Ascending aorta (tissue), 2 donors: Measurements from ENCODE around the gene GALNT9. TPM values are rescaled to one million over a fixed set of nuclear protein-coding genes. Genes with fewer than 3 reads are reported as not detected.

ENCODE experiments used
- DNase-seq, 2 donors: peaks; one replicate each; pipeline ENCODE4 v3.0.0-alpha.2; 2019; ENCODE audit warnings: low spot score in 2 of 2
- H3K27ac ChIP-seq, 2 donors: fragments of 200-600 bp; sonication (generic); one replicate each; pipeline ENCODE4 v1.5.1; 2016 to 2017; ENCODE audit warnings: mild to moderate bottlenecking in 1 of 2
- H3K27me3 ChIP-seq: fragments of 200-600 bp; sonication (generic); one replicate; pipeline ENCODE4 v1.5.1; 2017
- H3K36me3 ChIP-seq, 2 donors: fragments of 200-600 bp; sonication (generic); one replicate each; pipeline ENCODE4 v1.5.1; 2016
- H3K4me1 ChIP-seq, 2 donors: fragments of 200-600 bp; sonication (generic); one replicate each; pipeline ENCODE4 v1.5.1; 2016 to 2017; ENCODE audit warnings: mild to moderate bottlenecking in 1 of 2
- H3K4me3 ChIP-seq, 2 donors: fragments of 200-600 bp; sonication (generic); one replicate each; pipeline ENCODE4 v1.5.1; 2016 to 2017; ENCODE audit warnings: mild to moderate bottlenecking in 1 of 2
- H3K9me3 ChIP-seq, 2 donors: fragments of 200-600 bp; sonication (generic); one replicate each; pipeline ENCODE4 v1.5.1; 2016
- intact Hi-C: fragments of 100-400 bp; cut with DNase I; formaldehyde crosslinking; loops from one replicate; pipeline ENCODE4 v1.15.1; 2023
- total RNA-seq: library from RNA; depleted of rRNA; stranded (reverse); fragments of >200 nt; gene quantifications from one replicate; pipeline ENCODE4 v1.1.0, GENCODE V29; 2016
- TF ChIP-seq, protein P1 (sequence below), 3 experiments: fragments of 200-600 bp in 2 of 3; fragments of 450-650 bp in 1 of 3; sonication (generic) in 2 of 3; IDR thresholded peaks; one replicate each; pipeline ENCODE4 v1.5.1; 2016 to 2019; ENCODE audit warnings: antibody characterized with exemption in 3 of 3, mild to moderate bottlenecking in 1 of 3, moderate library complexity in 1 of 3

GALNT9 gene
- total RNA-seq, 1 donor from 2014 or later, result not detected

DNA sequence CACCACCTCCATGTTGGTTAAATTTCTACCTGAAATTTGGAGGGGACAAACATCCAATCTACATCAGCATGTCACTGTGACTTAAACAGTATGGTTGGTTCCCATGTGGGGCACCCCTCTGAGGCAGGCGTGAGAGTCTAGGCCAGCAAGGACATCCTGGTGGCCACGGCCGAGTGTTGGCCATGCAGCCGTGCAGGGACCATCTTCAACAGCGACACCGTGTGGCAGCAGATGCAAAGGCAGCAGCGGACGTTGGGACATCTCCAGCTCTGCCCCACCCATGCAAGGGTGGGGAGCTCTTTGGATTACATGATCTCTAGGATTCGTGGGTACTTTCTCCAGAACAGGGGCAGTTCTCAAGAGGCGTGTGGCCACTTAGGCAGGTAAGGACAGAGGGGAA is 135.3 kb downstream of the GALNT9 start:
- DNase-seq, result no peak
- intact Hi-C loops, result loop anchor here (5.0 kb wide), 1 partner anchor 293 kb away; no protein-coding TSS in a partner anchor
- Histone ChIP-seq H3K4me1 (peaks cover 5 to 6% of the 10 kb centered on the region in 2 donors), H3K27me3 (no peaks in the 10 kb centered on the region), H3K4me3 (no peak overlapping the region), H3K9me3 (peaks cover 0 to 7% of the 10 kb centered on the region in 2 donors), H3K27ac (no peak overlapping the region), H3K36me3 (no peaks in the 10 kb centered on the region)
- TF ChIP-seq, protein P1, sequence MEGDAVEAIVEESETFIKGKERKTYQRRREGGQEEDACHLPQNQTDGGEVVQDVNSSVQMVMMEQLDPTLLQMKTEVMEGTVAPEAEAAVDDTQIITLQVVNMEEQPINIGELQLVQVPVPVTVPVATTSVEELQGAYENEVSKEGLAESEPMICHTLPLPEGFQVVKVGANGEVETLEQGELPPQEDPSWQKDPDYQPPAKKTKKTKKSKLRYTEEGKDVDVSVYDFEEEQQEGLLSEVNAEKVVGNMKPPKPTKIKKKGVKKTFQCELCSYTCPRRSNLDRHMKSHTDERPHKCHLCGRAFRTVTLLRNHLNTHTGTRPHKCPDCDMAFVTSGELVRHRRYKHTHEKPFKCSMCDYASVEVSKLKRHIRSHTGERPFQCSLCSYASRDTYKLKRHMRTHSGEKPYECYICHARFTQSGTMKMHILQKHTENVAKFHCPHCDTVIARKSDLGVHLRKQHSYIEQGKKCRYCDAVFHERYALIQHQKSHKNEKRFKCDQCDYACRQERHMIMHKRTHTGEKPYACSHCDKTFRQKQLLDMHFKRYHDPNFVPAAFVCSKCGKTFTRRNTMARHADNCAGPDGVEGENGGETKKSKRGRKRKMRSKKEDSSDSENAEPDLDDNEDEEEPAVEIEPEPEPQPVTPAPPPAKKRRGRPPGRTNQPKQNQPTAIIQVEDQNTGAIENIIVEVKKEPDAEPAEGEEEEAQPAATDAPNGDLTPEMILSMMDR (IDR thresholded peaks at IDR 0.05), result no peak

DNA sequence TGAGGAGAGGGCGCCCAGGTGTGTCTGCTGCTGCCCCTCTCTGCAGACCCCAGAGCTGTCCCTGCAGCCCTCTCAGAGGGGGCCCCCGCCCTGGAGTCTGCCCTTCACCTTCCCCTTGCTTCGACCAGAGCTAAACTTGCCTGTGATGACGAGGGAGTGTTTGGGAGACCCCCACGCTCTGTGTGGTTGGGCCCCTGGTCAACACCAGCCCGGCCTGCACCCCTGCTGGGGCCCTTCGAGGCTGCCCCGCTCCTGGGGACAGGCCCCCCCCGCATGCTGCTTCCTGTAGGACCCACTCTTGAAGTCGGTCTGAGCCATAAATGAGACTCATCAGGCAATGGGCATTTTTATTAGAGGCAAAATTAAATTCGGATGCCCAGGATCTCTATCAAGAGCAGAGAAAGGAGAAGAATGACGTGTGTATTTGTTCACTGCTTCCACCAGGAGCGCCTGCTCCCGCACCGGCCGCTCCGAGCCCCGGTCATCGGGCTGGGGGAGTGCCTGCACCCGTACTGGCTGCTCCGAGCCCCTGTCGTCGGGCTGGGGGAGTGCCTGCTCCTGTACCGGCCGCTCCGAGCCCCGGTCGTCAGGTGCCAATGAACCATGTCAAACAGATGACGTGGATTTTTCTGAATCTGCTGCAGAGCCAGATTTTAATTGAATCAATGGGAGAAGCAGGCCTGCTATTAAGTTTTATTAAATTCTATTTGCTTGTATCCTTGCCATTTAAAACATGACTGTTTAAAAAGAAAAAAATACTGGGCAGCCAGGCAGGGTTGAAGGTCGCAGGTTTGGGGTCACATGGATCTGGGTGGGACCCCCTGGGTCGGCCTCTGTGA is 137.5 kb downstream of the GALNT9 start:
- intact Hi-C loops, result loop anchor here (5.0 kb wide), 1 partner anchor 295 kb away; no protein-coding TSS in a partner anchor
- H3K27ac ChIP-seq, result no peak overlapping the region
- no peak for DNase-seq
- peaks cover 9 to 11% of the 10 kb centered on the region in 2 donors for H3K9me3 ChIP-seq
- no peak overlapping the region for H3K4me3 ChIP-seq
- no peaks in the 10 kb centered on the region for H3K36me3 ChIP-seq
- peaks cover 7% of the 10 kb centered on the region in 2 donors for H3K4me1 ChIP-seq
- TF ChIP-seq, protein P1 (IDR thresholded peaks at IDR 0.05), result no peak
- no peaks in the 10 kb centered on the region for H3K27me3 ChIP-seq

DNA sequence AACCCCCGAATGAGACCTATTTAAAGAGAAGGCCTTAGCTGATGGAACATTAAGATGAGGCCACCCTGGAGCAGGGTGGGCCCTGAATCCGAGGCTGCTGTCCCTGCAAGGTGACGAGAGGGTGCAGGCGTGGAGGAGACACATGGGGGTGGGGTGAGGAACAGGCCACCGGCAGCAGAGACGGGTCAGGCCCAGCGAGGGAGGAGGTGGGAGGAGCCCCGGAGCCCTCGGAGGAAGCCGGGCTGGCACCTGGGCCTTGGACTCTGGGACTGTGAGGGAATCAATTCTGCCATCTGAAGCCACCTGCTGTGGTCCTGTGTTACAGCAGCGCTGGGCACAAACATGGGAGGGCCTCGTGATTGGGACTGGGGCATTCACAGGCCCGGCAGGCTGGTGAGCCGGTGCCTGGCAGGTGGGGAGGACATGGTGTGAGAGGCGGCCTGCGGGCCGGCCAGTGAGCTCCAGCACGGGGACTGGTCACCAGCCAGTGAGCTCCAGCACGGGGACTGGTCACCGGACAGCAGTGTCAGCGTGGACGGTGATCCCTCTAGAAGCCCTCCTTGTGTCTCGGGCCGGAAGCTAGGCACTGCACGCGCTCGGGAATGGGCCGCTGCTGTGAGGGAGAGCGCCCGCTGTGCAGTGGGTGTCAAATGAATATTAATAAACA is 138.4 kb downstream of the GALNT9 start:
- Histone ChIP-seq H3K27me3 (no peaks in the 10 kb centered on the region), H3K36me3 (no peaks in the 10 kb centered on the region), H3K4me3 (no peak overlapping the region), H3K4me1 (peaks cover 7% of the 10 kb centered on the region in 2 donors), H3K27ac (no peak overlapping the region), H3K9me3 (peaks cover 17% of the 10 kb centered on the region in 2 donors)
- TF ChIP-seq, protein P1 (IDR thresholded peaks at IDR 0.05), result no peak
- no peak for DNase-seq
- intact Hi-C loops, result loop anchor here (5.0 kb wide), 1 partner anchor 296 kb away; no protein-coding TSS in a partner anchor

DNA sequence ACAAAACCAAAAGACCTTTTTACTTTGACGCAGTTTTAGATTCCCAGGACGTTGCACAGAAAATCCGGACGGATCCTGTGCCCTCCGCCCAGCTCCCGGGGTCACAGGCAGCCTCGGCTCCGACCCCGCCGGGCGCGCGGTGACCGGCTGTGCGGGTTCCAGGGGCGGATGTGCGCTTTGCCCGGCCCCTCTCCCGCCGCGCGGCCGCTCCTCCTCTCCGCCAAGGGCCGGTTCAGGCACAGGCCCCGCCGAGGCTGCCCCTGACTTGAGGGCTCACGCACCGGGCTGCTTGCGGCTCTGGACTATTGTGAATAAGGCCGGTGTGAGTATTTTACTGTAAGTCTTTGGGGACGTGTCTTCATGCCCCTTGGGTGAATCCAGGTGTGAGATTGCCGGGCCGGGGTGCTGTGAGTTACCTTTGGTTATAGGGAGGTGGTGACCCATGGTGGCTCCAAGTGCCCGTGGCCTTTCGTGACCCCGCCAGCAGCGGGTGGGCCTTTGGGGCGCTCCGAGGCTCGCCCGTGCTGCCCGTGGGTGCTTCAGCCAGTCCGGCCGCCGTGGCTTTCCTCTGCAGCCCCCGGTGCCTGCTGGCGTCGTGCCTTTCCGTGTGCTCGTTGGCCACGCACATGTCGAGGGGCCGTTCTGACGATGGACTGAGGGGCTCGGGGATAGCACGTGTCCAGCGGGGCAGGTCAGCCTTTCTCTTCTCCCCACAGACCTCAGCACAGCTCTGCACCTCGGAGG is 139.2 kb downstream of the GALNT9 start:
- Histone ChIP-seq H3K9me3 (peaks cover 17 to 23% of the 10 kb centered on the region in 2 donors), H3K27ac (peak overlapping the region; percentile 37 to 76), H3K36me3 (no peaks in the 10 kb centered on the region), H3K27me3 (no peaks in the 10 kb centered on the region), H3K4me3 (peak overlapping the region; percentile 54 to 73), H3K4me1 (peaks cover 7% of the 10 kb centered on the region in 2 donors)
- intact Hi-C loops, result loop anchor here (5.0 kb wide), 1 partner anchor 297 kb away; no protein-coding TSS in a partner anchor
- TF ChIP-seq, protein P1 (IDR thresholded peaks at IDR 0.05), result no peak
- no peak for DNase-seq

DNA sequence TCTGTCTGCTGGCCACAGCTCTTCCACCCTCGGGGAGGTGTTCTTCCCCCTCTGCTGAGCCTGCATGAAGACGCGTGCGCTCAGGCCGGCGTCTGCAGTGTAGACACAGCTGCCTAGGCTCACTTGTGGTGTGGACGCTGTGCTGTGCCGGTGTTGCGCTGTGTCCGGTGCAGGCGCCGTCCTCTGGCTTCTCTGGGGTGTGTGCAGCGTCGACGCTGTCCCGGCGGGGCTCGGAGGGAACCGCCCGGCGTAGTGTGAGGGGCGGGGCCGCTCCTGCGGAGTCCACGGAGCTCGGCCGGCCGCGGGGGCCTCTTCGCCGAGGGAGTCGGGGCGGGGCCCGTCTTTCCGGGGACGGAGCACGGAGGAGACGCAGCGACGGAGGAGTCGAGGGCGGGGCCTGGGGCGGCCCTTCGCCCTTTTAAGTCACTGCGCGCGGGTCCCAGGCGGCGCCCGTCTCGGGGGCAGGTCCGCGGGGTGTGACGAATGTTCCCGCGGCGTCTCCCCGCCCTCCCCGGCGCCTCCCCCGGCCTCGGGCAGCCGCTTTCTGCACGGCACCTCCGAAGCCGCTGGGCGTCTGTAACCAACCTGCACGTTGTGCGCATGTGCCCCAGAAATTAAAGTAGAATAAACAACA is 139.9 kb downstream of the GALNT9 start:
- TF ChIP-seq, protein P1 (IDR thresholded peaks at IDR 0.05), result no peak
- Histone ChIP-seq H3K27ac (peak overlapping the region; percentile 68 to 76), H3K4me1 (peaks cover 7% of the 10 kb centered on the region in 2 donors), H3K36me3 (no peaks in the 10 kb centered on the region), H3K4me3 (peak overlapping the region; percentile 54 to 73), H3K27me3 (no peaks in the 10 kb centered on the region), H3K9me3 (peaks cover 17 to 23% of the 10 kb centered on the region in 2 donors)
- intact Hi-C loops, result loop anchor here (5.0 kb wide), 1 partner anchor 298 kb away; no protein-coding TSS in a partner anchor
- DNase-seq, result peak; percentile 76 to 95
